ENCODE measurements around the gene MYLK4. TPM values are rescaled to one million over a fixed set of nuclear protein-coding genes. Genes with fewer than 3 reads are reported as not detected.

MYLK4 gene
- total RNA-seq, 1 donor = 0.72 TPM

DNA sequence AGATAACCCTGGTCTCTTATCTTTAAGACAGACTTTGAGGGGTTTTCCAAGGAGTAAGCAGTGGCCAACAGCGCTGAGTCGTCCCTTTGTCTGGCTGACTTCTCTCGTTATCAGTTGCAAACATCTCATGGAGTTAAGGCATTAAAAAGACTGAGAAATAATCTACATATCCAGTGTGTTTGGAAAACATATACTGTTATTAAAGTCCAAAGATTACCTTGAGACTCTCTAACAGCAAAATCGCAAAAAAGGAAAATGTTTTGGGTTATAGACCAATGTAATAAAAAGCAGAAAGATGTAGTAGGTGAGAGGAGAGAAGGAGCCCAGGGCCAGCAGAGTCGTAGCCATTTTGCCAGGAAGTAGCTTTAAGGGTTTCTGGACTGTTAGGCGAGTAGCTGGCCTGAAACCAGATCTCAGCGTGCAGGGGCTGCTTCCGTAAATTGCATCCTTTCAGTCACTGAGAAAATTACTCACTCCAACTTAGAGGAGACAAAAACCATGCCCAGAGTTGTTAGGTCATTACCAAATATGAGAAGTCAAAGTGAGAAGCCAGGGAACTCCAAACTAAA lies 24.6 kb downstream of the MYLK4 start:
- peak; percentile 73 for DNase-seq (ENCODE audit: low read depth)
- TF ChIP-seq, protein P1, sequence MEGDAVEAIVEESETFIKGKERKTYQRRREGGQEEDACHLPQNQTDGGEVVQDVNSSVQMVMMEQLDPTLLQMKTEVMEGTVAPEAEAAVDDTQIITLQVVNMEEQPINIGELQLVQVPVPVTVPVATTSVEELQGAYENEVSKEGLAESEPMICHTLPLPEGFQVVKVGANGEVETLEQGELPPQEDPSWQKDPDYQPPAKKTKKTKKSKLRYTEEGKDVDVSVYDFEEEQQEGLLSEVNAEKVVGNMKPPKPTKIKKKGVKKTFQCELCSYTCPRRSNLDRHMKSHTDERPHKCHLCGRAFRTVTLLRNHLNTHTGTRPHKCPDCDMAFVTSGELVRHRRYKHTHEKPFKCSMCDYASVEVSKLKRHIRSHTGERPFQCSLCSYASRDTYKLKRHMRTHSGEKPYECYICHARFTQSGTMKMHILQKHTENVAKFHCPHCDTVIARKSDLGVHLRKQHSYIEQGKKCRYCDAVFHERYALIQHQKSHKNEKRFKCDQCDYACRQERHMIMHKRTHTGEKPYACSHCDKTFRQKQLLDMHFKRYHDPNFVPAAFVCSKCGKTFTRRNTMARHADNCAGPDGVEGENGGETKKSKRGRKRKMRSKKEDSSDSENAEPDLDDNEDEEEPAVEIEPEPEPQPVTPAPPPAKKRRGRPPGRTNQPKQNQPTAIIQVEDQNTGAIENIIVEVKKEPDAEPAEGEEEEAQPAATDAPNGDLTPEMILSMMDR (IDR thresholded peaks at IDR 0.05; ENCODE audit: insufficient read depth, low read length) = no peak
- H3K4me3 ChIP-seq (ENCODE audit: low read depth, low read length) = no peak overlapping the region

DNA sequence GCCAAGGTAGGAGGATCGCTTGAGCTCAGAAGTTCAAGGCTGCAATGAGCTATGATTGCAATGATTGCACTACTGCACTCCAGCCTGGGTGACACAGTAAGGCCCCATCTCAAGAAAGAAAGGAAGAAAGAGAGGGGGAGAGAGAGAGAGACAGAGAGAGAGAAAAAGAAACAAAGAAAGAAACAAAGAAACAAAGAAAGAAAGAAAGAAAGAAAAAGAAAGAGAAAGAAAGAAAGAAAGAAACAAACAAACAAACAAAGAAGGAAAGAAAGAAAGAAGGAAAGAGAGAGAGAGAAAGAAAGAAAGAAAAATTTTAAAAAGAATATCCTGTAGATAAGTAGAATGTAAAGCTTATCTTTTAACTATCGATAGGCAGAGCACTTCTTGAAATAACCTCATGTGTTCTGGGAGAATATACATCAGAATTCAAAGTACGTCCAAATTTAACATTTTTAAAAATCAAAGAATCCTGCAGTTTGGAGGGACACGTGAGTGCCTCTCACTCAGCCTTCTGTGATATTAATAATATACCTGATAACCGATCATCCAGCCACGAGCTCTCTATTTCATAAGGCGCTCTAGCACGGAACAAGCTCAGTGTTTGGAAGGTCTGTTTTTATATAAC lies 25.2 kb downstream of the MYLK4 start:
- TF ChIP-seq, protein P1 (IDR thresholded peaks at IDR 0.05; ENCODE audit: insufficient read depth, low read length) = no peak
- no peak for DNase-seq (ENCODE audit: low read depth)
- no peak overlapping the region for H3K4me3 ChIP-seq (ENCODE audit: low read depth, low read length)

DNA sequence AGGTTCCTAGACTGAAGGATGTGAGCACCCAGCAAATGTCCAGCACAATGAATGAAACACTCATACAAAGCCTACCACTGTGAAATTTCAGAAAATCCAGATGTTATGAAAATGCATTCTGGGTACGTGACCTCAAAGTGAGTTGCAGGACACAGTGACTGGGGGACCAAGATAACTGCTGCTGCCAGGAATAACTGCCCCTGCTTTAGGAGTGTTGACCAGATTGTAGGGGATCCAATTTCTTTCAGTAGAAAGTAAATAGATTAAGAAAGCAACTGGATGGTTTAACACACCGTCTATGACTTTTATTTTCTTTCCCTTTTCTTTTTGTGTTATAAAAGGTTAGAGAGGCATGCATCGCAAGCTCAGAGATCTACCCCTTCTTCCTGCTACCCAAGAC lies 29.5 kb downstream of the MYLK4 start:
- TF ChIP-seq, protein P1 (IDR thresholded peaks at IDR 0.05; ENCODE audit: insufficient read depth, low read length) = no peak
- no peak overlapping the region for H3K4me3 ChIP-seq (ENCODE audit: low read depth, low read length)
- DNase-seq (ENCODE audit: low read depth) = no peak

DNA sequence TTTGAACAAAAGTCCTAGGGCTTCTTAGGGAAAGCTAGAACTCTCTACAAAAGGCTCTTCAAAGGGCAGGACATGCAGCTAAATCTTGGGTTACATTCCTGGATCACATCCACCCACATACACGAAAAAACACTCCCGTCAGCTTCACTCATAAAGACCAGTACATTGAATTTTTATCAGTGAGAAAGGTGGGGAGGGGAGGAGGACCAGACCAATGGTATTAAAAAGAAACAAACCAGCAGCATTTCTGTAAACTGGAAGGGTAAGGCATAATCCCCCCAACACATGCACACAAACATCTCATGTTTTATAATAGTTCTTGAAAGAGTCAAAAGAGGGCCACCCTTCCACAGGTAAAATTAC lies 31.6 kb downstream of the MYLK4 start:
- DNase-seq (ENCODE audit: low read depth) = no peak
- H3K4me3 ChIP-seq (ENCODE audit: low read depth, low read length) = no peak overlapping the region
- TF ChIP-seq, protein P1 (IDR thresholded peaks at IDR 0.05; ENCODE audit: insufficient read depth, low read length) = no peak

DNA sequence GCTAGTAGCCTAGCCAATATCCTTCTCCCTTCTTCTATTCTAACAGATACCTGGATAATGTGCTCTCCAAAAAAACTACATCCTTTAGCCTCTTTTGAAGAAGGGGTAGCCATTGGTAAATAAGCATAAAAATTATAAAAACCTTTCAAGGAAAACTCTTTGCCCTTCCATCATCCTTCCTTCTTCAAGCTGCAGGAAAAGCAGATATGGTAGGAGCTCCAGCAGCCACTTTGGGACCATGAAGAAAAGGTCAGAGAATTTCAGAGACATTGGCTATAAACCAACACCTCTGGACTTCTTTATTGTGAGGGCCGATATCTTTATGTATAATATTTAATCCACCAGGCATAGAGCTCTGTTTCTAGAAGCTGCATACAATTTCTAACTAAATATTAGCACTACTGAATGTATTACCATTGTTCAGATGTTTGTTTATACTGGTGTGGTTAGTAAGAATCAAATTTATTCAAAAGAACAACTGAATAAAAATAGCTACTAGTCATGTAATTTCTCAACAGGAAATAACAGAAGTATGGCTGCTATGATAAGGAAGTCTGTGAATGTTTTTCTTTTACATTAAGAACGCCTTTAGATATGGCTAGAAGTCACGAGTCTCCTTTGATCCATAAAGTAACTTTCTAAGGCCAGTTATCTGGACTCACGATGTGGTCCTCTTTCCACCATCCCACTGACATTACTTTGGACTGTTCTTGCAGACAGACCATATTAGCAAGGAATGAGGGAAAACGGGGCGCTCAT lies 32.2 kb downstream of the MYLK4 start:
- H3K4me3 ChIP-seq (ENCODE audit: low read depth, low read length) = no peak overlapping the region
- DNase-seq (ENCODE audit: low read depth) = peak; percentile 42
- TF ChIP-seq, protein P1 (IDR thresholded peaks at IDR 0.05; ENCODE audit: insufficient read depth, low read length) = no peak

DNA sequence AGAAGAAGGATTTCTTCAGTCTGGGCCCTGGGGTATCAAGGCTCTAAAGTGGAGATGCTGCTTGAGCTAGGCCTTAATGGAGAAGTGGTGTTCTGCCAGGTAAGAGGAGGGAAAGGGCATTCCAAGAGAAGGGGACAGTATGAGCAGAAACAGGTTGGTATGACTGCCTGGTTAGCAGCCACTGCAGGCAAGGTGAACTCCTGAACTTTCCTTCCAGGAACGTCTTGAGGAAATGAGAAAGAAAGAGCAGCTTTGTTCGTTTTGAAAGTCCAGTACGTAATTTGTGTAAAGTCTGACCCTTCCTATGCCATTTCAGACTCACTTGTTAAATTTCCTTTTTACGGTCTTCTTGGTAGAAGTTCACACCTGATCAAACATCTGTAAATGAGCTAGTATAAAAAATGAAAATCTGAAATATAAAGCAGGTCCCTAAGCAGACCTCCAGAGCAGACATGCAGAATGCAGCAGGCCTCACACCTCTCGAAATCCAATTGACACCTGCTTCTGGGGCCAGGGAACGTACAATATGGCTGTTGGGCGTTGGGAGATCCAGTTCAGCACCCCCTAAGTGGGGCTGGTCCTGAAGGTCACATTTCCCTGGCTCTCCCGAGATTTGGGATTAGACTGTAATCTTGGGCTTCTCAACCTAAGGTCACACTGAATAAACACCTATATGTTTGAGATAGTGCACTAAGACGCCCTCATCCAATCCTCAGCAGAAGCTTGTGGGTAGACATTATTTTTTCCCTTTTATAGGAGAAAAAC lies 33.6 kb downstream of the MYLK4 start:
- H3K4me3 ChIP-seq (ENCODE audit: low read depth, low read length) = no peak overlapping the region
- TF ChIP-seq, protein P1 (IDR thresholded peaks at IDR 0.05; ENCODE audit: insufficient read depth, low read length) = no peak
- no peak for DNase-seq (ENCODE audit: low read depth)

Measured in fibroblast of the aortic adventitia (primary cell).